GM19099 (cell line): Measurements from ENCODE around the gene ERO1B.

ENCODE experiments used
- POLR2A ChIP-seq: IDR thresholded peaks from 3 replicates; pipeline ENCODE4 v1.6.1; 2011; ENCODE audit warnings: low read depth; ENCODE audit not compliant: insufficient read length; ENCODE audit errors: extremely low read depth

ERO1B gene

DNA sequence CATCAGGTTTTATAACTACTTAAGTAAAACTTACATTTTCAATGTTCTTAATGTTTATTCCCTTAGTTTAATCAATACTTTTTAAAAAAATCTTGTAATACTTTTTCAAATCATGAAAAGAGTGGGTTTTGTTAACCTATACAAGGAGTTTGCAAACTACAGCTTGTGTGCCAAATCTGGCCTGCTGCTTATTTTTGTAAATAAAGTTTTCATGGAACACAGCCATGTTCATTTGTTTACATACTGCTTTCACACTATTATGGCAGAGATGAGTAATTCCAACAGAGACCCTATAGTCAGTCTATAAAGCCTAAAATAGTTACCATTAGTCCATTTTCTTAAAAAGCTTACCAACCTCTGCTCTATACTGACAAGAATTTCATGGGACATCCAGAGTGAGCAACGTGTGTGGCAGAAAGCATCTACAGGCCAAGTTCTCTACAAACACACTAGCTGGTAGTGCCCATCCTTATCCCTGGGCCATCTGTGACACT is 42.6 kb downstream of the ERO1B start:
- no peak for TF ChIP-seq POLR2A

DNA sequence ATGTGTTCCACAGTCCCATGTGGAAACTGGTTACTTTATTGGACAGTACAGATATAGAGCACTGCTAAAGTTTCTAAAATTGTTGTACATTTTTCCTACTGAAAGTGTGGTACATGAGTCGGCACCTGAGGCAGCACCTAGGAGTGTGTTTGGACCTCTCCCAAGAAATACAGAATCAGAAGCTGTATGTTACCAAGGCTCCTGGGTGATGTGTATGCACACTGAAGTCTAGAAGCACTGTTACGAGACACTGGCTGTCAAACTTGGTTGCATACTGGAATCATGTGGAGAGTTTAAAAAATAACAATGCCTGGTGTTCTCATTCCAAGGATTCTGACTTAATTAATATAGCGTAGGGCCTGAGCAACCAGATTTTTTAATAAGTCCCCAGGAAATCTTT is 46.6 kb downstream of the ERO1B start:
- TF ChIP-seq POLR2A, result no peak

DNA sequence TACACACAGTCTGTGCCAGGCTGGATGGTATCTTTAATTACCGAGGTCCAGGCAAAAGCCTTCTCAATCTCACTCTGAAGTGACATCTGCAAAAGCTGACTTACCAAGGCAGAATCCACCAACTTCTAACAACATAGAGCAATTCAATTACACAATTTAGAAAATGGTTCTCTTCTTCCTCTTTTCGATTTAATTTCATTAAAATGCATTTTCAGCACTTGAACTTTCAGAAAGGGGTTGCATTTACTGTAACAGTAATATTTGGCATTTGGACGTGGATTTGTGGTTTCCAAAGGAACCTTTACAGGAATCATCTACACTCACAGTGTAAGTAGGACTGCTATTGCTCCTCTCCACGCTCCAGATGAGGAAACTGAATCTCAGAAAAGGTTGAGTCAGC is 53.3 kb downstream of the ERO1B start:
- no peak for TF ChIP-seq POLR2A

DNA sequence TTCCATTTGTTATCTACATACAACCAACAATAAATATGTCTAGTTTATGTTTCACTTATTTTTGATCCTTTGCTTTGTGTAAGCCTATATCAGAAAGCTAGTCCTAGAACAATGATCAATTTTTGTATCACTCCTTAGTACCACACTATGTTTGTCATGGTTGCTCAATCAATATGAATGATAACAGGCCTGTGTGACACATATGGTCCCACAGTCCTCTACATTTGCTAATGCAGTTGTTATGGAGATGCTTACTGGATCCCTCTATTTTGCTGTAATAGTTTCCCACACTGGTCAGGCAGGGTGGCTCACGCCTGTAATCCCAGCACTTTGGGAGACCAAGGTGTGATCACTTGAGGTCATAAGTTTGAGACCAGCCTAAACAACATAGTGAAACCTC is 59.1 kb downstream of the ERO1B start:
- TF ChIP-seq POLR2A, result no peak

DNA sequence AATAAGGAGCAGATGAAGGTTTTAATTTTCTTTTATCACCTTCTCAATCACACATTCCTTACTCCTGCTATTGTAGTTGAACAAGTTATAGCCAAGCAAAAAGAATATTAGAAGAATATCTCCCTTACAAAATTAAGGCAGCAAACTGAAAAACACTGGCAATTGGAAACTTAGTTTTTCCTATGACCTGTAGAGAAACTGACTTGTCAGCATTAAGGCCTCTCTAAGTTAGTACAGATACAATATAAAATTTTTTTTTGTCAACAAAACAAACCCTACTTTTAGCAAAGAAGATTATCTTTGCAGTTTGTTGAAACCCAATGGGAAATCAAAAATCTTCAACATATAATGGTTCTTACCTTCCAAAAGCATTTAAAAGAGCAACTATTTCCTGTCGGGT is 61.3 kb downstream of the ERO1B start:
- no peak for TF ChIP-seq POLR2A

DNA sequence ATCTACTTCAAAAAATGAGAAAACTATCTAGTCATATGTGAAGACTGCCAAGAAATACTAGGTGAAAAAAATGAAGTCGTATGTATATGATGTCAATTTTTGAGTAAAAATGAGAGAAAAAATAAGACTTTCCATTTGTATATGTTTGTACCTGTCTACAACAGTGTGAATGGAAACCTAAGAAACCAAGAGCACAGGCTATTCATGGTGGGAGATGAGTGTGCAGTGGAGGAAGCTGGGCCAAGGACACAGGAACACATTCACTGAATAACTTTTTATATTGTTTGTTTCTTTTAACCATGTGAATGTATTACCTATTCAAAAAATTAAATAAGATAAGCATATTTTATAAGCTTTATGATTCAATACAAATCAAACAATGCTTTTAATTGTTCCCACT is 67.0 kb downstream of the ERO1B start:
- TF ChIP-seq POLR2A, result no peak

DNA sequence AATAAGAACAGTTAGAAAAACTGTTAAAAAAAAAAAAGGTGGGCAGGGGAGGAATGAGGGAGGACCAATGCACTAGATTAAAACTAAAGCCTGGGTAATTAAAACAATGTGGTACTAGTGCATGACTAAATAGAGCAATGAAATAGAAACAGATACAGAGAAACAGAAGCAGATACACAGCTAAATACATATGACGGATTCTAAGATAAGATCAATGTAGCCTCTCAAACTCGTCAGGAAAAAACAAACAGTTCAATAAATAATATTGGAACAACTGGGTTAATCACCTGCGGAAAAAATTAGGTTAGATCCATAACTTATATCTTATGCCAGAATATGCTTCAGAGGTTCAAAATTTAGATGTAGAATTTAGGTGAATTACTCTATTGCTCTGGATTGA is 68.2 kb downstream of the ERO1B start:
- no peak for TF ChIP-seq POLR2A

DNA sequence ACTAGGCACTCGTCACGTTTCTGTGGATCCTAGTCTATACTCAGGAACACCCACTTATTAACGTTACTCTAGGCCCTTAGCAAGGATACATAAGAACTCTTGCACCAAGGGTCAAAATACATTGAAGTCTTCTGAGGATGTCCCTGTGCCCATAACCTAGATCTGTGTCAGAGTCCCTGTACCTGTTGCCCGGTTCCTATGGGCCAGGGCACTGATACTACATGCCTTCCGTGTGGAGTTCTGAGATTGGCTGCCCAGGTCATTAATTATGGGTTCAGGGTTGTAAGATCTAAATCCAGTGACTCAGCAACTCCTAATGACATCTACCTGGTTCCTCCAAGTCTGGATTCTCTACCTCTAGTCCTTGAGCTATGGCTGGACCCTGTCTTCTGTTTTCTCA is 69.9 kb downstream of the ERO1B start:
- no peak for TF ChIP-seq POLR2A

DNA sequence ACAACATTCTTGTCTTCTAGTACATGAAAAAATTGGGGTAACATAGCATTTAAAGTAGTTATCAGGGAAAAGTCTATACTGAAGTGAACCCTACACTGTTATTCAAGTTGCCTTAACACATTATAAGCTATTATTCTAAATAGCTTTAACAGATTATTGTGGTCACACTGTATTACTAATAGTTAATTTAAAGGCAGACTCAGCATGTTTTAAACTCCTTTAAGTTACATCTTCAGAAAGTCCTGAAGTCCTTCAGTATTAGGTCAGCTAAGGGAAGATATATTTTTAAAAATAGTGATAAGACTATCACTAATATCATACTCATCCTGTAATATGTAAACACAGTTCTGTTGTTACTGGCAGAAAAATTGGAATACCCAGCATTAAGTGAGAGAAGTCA is 72.0 kb downstream of the ERO1B start:
- TF ChIP-seq POLR2A, result no peak

DNA sequence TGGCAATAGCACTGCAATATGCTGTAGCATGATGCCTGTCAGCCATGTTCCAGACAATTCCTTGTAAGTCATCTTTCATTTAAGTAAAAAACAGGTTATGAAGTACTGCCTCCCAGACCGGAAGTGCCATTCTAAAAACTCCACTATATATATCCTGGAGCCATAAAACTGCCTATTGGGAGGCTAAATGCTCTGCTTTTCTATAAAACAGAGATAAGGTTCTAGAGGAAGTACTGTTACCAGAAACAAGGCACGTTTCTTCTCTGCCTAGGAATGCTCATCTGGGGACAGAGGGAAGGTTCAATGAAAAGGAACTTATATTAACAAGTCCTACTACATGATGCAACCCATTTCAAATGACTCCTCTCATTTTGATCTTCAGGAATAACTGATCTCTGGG is 72.6 kb downstream of the ERO1B start:
- no peak for TF ChIP-seq POLR2A

DNA sequence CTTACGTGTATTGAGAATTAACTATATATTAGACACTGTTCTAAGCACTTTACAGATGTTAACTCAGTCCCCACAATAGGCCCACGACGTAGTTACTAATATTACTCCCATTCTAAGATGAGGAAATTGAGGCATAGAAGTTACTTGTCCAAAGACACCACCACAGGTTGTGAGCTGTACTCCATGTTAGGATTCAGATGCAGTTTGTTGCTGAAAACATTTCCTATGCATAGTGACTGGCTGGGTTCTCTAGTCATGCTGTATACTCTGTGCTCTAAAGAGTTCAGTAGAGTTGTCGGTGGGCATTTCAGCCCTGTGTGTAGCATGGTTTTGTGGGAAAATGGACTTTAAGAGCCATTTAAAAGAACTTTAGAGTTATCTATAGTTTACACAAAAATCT is 74.2 kb downstream of the ERO1B start:
- TF ChIP-seq POLR2A, result no peak

DNA sequence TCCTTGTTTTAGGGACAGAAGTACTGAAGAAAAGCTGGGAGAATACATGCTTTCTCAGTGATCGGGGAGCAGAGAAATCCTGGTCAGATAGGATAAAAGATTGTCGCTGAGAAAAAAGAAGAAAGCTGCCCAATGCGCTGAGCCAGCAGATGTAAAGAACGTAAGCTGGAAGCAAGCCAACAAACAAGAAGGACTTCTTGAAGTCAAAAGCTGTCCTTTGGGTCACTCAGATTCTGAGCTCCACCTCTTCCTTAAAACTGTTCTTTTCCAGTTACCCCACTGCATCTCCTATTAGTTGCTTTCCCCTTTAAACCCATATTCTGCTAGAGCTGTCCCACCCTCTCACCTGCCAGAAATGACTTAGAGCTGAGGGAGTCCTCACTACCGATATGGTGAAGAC is 74.6 kb downstream of the ERO1B start:
- TF ChIP-seq POLR2A, result no peak

DNA sequence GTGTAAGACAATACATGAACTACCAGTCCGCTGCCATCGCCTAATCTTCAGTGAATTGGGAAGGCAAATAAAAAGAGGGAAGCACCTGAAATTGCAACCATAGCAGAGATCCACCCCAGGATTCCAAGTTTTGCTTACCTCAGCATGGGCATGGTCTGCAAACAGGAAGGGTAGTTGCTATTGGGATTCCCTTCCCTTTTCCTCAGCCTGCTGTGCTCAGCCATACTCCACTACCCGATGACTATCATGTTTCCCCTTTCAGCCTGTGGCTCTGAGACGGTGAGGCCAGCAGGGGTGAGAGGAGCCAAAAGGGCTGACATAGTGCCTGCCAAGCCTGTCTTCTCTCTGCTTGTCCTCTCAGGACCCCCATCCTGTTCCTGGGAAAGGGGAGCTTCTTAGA is 75.2 kb downstream of the ERO1B start:
- TF ChIP-seq POLR2A, result no peak

DNA sequence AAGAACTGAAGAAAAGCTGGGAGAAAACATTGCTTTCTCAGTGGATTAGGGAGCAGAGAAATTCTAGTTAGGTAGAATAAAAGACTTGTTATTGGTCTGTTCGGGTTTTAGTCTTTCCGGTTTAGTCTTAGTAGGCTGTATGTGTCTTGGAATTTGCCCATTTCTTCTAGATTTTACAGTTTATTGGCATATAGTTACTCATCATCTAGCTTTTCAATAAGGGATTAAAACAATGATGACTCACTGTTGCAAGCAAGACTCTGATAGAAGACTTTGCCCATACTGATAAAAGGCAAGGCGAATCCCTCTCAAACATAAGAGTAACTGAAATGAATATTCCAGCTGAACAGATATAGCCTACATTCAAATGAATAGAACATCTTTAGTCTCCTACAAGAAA is 77.1 kb downstream of the ERO1B start:
- no peak for TF ChIP-seq POLR2A

DNA sequence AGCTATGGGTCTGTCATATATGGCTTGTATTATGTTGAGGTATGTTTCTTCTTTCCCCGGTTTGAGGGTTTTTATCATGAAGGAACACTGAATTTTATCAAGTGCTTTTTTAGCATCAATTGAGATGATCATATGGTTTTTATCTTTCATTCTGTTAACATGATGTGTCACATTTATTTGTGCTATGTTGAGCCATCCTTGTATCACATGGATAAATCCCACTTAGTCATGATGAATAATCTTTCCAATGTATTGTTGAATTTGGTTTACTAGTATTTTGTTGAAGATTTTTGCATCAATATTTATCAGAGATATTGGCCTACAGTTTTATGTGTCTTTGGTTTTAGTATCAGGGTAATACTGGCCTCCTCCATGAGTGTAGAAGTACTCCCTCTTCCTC is 77.7 kb downstream of the ERO1B start:
- no peak for TF ChIP-seq POLR2A

DNA sequence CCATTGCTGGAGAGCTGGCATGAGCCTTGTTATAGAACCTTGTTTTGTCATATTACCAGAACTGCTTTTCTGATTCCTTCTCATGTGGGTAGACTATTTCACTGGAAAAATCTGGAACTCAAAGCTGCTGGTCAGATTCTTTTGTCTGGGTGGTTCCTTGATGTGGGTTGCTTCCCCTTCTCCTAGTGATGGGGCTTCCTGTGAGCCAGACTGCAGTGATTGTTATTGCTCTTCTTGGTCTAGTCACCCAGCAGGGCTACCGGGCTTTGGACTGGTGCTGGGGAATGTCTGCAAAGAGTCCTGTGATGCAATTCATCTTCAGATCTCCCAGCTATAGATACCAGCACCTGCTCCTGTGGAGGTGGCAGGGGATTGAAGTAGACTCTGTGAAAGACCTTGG is 80.0 kb downstream of the ERO1B start:
- TF ChIP-seq POLR2A, result no peak

DNA sequence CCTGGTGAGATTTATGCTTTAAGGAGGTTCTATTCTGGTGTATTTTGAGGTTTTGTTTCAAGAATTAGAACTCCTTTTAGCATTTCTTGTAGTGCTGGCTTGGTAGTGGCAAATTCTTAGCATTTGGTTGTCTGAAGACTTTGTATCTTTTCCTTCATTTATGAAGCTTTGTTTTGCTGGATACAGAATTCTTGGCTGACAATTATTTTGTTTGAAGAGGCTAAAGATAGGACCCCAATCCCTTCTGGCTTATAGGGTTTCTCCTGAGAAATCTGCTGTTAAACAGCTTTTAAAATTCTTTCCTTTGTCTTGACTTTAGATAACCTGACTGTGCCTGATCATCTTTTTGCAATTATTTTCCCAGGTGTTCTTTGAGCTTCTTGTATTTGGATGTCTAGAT is 80.8 kb downstream of the ERO1B start:
- TF ChIP-seq POLR2A, result no peak

DNA sequence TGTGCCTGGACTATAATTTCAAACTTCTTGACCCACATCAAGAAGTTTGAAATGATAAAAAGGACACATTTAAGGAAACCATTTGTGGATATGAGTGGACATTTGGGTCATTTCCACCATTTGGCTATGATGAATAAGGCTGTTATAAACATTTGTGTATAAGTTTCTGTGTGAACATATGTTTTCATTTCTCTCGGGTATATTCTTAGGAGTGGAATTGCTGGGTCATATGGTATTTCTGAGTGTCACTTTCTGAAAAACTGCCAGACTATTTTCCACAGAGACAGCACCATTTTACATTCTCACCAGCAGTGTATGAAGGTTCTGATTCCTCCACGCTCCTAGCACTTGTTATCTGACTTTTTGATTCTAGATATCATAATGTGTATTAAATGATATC is 88.6 kb downstream of the ERO1B start:
- no peak for TF ChIP-seq POLR2A

DNA sequence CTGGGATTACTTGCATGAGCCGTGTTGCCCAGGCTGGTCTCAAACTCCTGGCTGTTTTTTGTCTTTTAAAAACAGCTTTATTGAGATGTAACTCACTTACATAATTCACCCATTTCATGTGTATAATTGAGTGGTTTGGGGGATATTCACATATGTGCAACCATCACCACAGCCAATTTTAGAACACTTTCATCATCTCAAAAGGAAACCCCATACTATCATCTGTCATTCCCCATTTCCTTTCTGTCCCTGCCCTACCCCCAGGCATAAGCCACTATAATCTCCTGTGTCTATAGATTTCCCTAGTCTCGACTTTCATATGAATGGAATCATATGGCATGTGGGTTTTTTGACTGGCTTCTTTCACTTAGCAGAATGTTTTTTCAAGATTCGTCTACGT is 96.1 kb downstream of the ERO1B start:
- no peak for TF ChIP-seq POLR2A

DNA sequence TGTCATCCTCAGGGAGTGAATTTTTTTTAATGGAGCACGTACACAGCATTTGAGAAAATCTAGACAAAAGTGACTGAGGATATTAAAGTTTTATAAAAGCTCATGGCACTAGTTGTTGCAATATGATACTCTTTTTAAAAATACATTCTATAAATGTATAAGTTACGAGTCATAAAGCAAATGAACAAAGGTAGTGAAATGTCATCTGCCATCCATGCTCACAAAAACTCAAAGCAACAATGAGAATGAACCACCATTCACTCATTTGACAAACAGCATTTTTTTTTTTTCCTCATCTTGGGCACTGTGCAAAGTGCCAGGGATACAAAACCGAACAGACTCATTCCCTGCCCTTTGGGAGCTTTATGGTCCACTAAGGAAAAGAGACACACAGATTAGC is 100.7 kb downstream of the ERO1B start:
- no peak for TF ChIP-seq POLR2A
